Measurements from ENCODE around the gene UBXN2A.

UBXN2A gene

GRCh38 chr2:23953625-23954024 is 13.4 kb downstream of the UBXN2A start:
- Histone ChIP-seq H3K27me3 (ENCODE audit: insufficient read depth, poor library complexity, severe bottlenecking) (no peaks in the 10 kb centered on the region), H3K4me3 (replicated peaks; ENCODE audit: insufficient read depth, low read length) (no peak overlapping the region), H3K27ac (replicated peaks) (no peak overlapping the region)
- DNase-seq (ENCODE audit: low read depth in 1 of 2, low spot score in 1 of 2) = no peak
- no peak for TF ChIP-seq GABPA (IDR thresholded peaks at IDR 0.05; ENCODE audit: low read depth)
- TF ChIP-seq SPI1 (IDR thresholded peaks at IDR 0.05; ENCODE audit: borderline replicate concordance, low read depth) = no peak
- no peak for TF ChIP-seq CTCF (IDR thresholded peaks at IDR 0.05; ENCODE audit: insufficient read depth, low read length)
- no peak for TF ChIP-seq REST (IDR thresholded peaks at IDR 0.05; ENCODE audit: insufficient replicate concordance, low read depth)
- no peak for TF ChIP-seq POLR2AphosphoS5 (IDR thresholded peaks at IDR 0.05; ENCODE audit: low read depth)

GRCh38 chr2:23954325-23955014 is 14.2 kb downstream of the UBXN2A start:
- Histone ChIP-seq H3K27ac (replicated peaks) (no peak overlapping the region), H3K27me3 (ENCODE audit: insufficient read depth, poor library complexity, severe bottlenecking) (no peaks in the 10 kb centered on the region), H3K4me3 (replicated peaks; ENCODE audit: insufficient read depth, low read length) (no peak overlapping the region)
- DNase-seq (ENCODE audit: low read depth in 1 of 2, low spot score in 1 of 2) = no peak
- no peak for TF ChIP-seq REST (IDR thresholded peaks at IDR 0.05; ENCODE audit: insufficient replicate concordance, low read depth)
- no peak for TF ChIP-seq SPI1 (IDR thresholded peaks at IDR 0.05; ENCODE audit: borderline replicate concordance, low read depth)
- TF ChIP-seq POLR2AphosphoS5 (IDR thresholded peaks at IDR 0.05; ENCODE audit: low read depth) = no peak
- TF ChIP-seq GABPA (IDR thresholded peaks at IDR 0.05; ENCODE audit: low read depth) = no peak
- no peak for TF ChIP-seq CTCF (IDR thresholded peaks at IDR 0.05; ENCODE audit: insufficient read depth, low read length)

GRCh38 chr2:23967846-23968245 is 27.6 kb downstream of the UBXN2A start:
- DNase-seq (ENCODE audit: low read depth in 1 of 2, low spot score in 1 of 2) = no peak
- Histone ChIP-seq H3K27ac (replicated peaks) (no peak overlapping the region), H3K27me3 (ENCODE audit: insufficient read depth, poor library complexity, severe bottlenecking) (no peaks in the 10 kb centered on the region), H3K4me3 (replicated peaks; ENCODE audit: insufficient read depth, low read length) (no peak overlapping the region)
- TF ChIP-seq REST (IDR thresholded peaks at IDR 0.05; ENCODE audit: insufficient replicate concordance, low read depth) (no peak), GABPA (IDR thresholded peaks at IDR 0.05; ENCODE audit: low read depth) (no peak), CTCF (IDR thresholded peaks at IDR 0.05; ENCODE audit: insufficient read depth, low read length) (no peak), POLR2AphosphoS5 (IDR thresholded peaks at IDR 0.05; ENCODE audit: low read depth) (no peak), SPI1 (IDR thresholded peaks at IDR 0.05; ENCODE audit: borderline replicate concordance, low read depth) (no peak)
